Measurements from ENCODE around the gene SEMA5A.

SEMA5A gene

DNA sequence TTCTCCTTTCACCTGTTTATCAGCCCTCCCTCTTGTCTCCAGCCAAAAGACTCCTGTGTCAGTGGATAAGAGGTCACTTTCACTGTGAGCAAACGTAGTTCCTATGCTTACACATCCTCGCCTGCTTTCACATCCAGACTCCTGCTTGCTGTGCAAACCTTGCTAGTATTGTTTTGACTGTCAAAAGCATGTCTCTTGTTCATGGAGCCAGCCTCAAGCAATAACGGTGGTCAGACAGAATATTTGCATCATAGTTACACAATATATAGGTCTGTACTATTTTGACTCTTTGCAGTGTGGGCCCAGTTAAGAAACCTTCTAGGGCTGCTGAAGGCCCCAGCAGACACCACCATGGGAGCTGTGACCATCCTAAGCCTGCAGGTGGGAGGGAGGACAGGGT is 420.0 kb downstream of the SEMA5A start:
- peaks cover 7% of the 10 kb centered on the region for H3K27me3 Mint-ChIP-seq (ENCODE audit: low read depth, poor library complexity)

DNA sequence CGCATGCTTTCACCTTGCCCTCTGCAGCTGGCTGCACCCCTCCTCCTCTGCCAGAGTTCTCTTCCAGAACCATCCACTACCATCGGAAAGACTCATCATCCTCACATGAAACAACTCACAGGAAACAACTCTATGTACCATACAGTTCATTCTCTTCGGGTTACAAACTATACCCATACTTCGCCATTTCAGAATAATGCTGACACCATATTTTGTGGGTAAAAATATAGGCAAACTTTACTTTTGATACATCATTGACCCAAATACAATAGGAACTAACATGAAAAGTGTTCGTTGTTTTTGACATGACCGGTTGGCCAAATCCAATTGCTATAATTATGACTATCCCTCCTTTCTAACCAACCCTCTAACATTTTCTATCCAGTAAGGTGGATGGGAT is 421.0 kb downstream of the SEMA5A start:
- Mint-ChIP-seq H3K4me1 (no peaks in the 10 kb centered on the region), H3K9me3 (no peaks in the 10 kb centered on the region), H3K27me3 (ENCODE audit: low read depth, poor library complexity) (peaks cover 7% of the 10 kb centered on the region), H3K27ac (no peak overlapping the region), H3K36me3 (ENCODE audit: low read depth) (peaks cover 16% of the 10 kb centered on the region), H3K4me3 (no peak overlapping the region)
- no peak for DNase-seq
- TF ChIP-seq, protein P1, sequence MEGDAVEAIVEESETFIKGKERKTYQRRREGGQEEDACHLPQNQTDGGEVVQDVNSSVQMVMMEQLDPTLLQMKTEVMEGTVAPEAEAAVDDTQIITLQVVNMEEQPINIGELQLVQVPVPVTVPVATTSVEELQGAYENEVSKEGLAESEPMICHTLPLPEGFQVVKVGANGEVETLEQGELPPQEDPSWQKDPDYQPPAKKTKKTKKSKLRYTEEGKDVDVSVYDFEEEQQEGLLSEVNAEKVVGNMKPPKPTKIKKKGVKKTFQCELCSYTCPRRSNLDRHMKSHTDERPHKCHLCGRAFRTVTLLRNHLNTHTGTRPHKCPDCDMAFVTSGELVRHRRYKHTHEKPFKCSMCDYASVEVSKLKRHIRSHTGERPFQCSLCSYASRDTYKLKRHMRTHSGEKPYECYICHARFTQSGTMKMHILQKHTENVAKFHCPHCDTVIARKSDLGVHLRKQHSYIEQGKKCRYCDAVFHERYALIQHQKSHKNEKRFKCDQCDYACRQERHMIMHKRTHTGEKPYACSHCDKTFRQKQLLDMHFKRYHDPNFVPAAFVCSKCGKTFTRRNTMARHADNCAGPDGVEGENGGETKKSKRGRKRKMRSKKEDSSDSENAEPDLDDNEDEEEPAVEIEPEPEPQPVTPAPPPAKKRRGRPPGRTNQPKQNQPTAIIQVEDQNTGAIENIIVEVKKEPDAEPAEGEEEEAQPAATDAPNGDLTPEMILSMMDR (IDR thresholded peaks at IDR 0.05), result no peak

More for the DNA sequence above, 420.0 kb downstream of the SEMA5A start:
- no peaks in the 10 kb centered on the region for H3K9me3 Mint-ChIP-seq
- no peak for DNase-seq
- no peak overlapping the region for H3K27ac Mint-ChIP-seq
- H3K4me1 Mint-ChIP-seq, result no peaks in the 10 kb centered on the region
- no peak overlapping the region for H3K4me3 Mint-ChIP-seq
- TF ChIP-seq, protein P1 (IDR thresholded peaks at IDR 0.05), result no peak
- peaks cover 17% of the 10 kb centered on the region for H3K36me3 Mint-ChIP-seq (ENCODE audit: low read depth)

DNA sequence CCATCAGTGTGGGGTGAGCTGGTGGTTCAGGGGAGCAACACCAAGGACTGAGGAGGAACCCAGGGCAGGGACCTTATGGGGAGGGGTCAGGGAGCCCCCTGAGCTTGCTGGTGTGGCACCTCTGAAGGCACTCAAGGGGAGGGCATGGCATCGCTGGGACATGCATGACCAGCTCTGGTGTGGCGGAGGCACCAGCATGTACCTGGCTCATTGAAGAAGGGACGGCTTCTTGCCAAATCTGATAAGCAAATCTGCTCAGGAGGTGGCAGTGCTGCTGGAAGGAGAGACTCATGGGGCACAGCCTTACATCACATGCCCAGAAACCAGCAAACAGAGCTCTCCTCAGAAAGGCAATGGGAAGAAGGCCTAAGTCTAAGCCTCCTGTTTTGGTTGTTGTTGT is 421.8 kb downstream of the SEMA5A start:
- no peaks in the 10 kb centered on the region for H3K4me1 Mint-ChIP-seq
- no peak overlapping the region for H3K27ac Mint-ChIP-seq
- no peak for DNase-seq
- peaks cover 7% of the 10 kb centered on the region for H3K27me3 Mint-ChIP-seq (ENCODE audit: low read depth, poor library complexity)
- TF ChIP-seq, protein P1 (IDR thresholded peaks at IDR 0.05), result no peak
- no peaks in the 10 kb centered on the region for H3K9me3 Mint-ChIP-seq
- H3K4me3 Mint-ChIP-seq, result no peak overlapping the region
- peaks cover 16% of the 10 kb centered on the region for H3K36me3 Mint-ChIP-seq (ENCODE audit: low read depth)

DNA sequence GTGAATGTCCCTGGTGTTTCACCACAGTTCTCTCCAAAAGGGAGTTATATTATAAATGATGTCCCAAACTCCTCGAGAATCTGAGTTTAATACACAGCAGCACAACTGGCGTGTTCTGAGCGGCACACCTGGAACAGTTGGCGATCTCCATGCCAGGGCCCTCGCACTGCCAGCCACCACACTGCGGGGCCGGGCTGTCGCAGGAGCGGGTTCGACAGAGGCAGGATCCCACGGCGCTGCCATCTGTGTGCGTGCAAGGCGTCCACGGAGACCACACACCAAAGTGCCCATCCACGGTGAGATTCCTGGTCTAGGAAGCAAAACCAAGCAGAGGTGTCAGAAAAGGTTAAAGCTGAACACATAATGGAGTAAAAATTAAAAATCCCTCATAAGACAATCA is 423.3 kb downstream of the SEMA5A start:
- no peak overlapping the region for H3K4me3 Mint-ChIP-seq
- no peak overlapping the region for H3K27ac Mint-ChIP-seq
- H3K9me3 Mint-ChIP-seq, result no peaks in the 10 kb centered on the region
- no peaks in the 10 kb centered on the region for H3K4me1 Mint-ChIP-seq
- TF ChIP-seq, protein P1 (IDR thresholded peaks at IDR 0.05), result no peak
- H3K36me3 Mint-ChIP-seq (ENCODE audit: low read depth), result peaks cover 23% of the 10 kb centered on the region
- no peak for DNase-seq
- peaks cover 5% of the 10 kb centered on the region for H3K27me3 Mint-ChIP-seq (ENCODE audit: low read depth, poor library complexity)

DNA sequence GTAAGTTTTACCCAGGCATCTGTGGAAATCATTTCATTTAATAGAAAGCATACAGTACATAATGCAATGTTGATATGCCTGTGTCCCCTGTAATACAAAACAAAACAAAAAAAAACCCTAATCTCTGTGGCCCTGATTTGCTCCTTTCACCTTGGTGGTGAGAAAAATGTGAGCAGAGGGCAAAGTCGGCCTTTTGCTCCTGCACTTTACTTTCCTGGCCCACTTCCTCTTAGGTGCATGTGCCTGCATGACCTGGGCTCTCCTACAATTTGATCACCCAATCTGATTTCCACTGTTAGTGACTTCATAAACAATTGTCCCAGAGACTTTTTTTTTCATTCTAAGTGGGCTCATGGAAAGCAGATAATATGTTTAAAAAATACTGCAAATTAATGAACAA is 424.3 kb downstream of the SEMA5A start:
- no peaks in the 10 kb centered on the region for H3K9me3 Mint-ChIP-seq
- H3K27me3 Mint-ChIP-seq (ENCODE audit: low read depth, poor library complexity), result peaks cover 3% of the 10 kb centered on the region

DNA sequence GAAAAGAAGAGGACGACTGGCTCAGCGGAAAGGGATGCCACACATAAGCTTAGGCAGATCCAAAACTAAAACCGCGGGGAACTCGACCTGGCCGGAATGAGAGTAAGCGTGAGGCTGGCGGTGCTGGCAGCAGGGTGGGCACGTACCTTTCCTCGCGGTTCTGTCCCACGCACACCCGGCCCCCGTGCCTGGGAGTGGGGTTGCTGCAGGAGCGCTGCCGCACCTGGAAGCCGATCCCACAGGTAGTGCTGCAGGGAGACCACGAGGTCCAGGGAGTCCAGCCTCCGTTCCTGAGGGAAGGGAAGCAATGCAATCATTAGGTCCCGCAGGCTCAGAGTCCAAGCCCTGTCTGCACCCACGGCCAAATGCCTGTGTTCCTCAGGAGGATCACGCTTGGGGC is 427.0 kb downstream of the SEMA5A start:
- Mint-ChIP-seq H3K27ac (no peak overlapping the region), H3K36me3 (ENCODE audit: low read depth) (peaks cover 55% of the 10 kb centered on the region), H3K27me3 (ENCODE audit: low read depth, poor library complexity) (peaks cover 3% of the 10 kb centered on the region), H3K4me3 (no peak overlapping the region), H3K9me3 (peaks cover 18% of the 10 kb centered on the region), H3K4me1 (no peaks in the 10 kb centered on the region)
- no peak for DNase-seq
- TF ChIP-seq, protein P1 (IDR thresholded peaks at IDR 0.05), result no peak

More for the DNA sequence above, 424.3 kb downstream of the SEMA5A start:
- TF ChIP-seq, protein P1 (IDR thresholded peaks at IDR 0.05), result no peak
- Mint-ChIP-seq H3K4me3 (no peak overlapping the region), H3K4me1 (no peaks in the 10 kb centered on the region), H3K36me3 (ENCODE audit: low read depth) (peaks cover 29% of the 10 kb centered on the region), H3K27ac (no peak overlapping the region)
- no peak for DNase-seq

All from nephron progenitor cell (in vitro differentiated cells).